Ectodermal cell (in vitro differentiated cells): ENCODE data around the gene TBC1D12.

Experiments
- H3K27ac ChIP-seq: 2 replicates; pipeline ENCODE4 v1.7.0; 2013; ENCODE audit warnings: mild to moderate bottlenecking, low read depth, low read length; ENCODE audit not compliant: insufficient read depth, poor library complexity, severe bottlenecking
- H3K27me3 ChIP-seq: 2 replicates; pipeline ENCODE4 v1.7.0; 2013; ENCODE audit warnings: mild to moderate bottlenecking, low read length; ENCODE audit not compliant: insufficient read depth, control insufficient read depth, poor library complexity, severe bottlenecking
- H3K36me3 ChIP-seq: one replicate; pipeline ENCODE4 v1.7.0; 2013; ENCODE audit warnings: low read length; ENCODE audit not compliant: control insufficient read depth, insufficient read depth
- H3K4me1 ChIP-seq: one replicate; pipeline ENCODE4 v1.7.0; 2013; ENCODE audit warnings: low read length; ENCODE audit not compliant: control insufficient read depth, insufficient read depth
- H3K4me3 ChIP-seq: 2 replicates; pipeline ENCODE4 v1.7.0; 2013; ENCODE audit warnings: low read depth, low read length, control low read depth; ENCODE audit not compliant: insufficient read depth
- H3K9me3 ChIP-seq: 2 replicates; pipeline ENCODE4 v1.7.0; 2013; ENCODE audit warnings: mild to moderate bottlenecking, low read length, moderate library complexity; ENCODE audit not compliant: control insufficient read depth
- WGBS, 2 experiments: methylation state at CpG; one replicate each; pipeline ENCODE4 v1.1.7; 2013; ENCODE audit warnings: missing lambda C conversion rate in 2 of 2; 5-methylcytosine and 5-hydroxymethylcytosine counted together

TBC1D12 gene

GRCh38 chr10:94423627-94424026 is 21.3 kb downstream of the TBC1D12 start:
- H3K4me3 ChIP-seq, result no peak overlapping the region
- H3K4me1 ChIP-seq, result no peaks in the 10 kb centered on the region
- no peaks in the 10 kb centered on the region for H3K27me3 ChIP-seq
- H3K9me3 ChIP-seq, result peaks cover 2% of the 10 kb centered on the region
- H3K36me3 ChIP-seq, result no peaks in the 10 kb centered on the region
- WGBS, 2 experiments, result 91 to 100% methylated on average over 1 of the region's 1 CpG
- no peak overlapping the region for H3K27ac ChIP-seq

- H3K36me3 ChIP-seq, result no peaks in the 10 kb centered on the region
- no peaks in the 10 kb centered on the region for H3K4me1 ChIP-seq
- H3K4me3 ChIP-seq, result no peak overlapping the region
- no peak overlapping the region for H3K27ac ChIP-seq
- WGBS, 2 experiments, result 95% methylated on average over 4 of the region's 4 CpGs
- peaks cover 2% of the 10 kb centered on the region for H3K9me3 ChIP-seq
- H3K27me3 ChIP-seq, result no peaks in the 10 kb centered on the region
Measured at GRCh38 chr10:94424714-94425337, 22.5 kb downstream of the TBC1D12 start.

- Histone ChIP-seq H3K9me3 (no peaks in the 10 kb centered on the region), H3K36me3 (no peaks in the 10 kb centered on the region), H3K4me3 (no peak overlapping the region), H3K27me3 (no peaks in the 10 kb centered on the region), H3K4me1 (no peaks in the 10 kb centered on the region), H3K27ac (no peak overlapping the region)
Measured at GRCh38 chr10:94425942-94426341, 23.6 kb downstream of the TBC1D12 start.

- no peaks in the 10 kb centered on the region for H3K27me3 ChIP-seq
- H3K36me3 ChIP-seq, result no peaks in the 10 kb centered on the region
- H3K4me3 ChIP-seq, result no peak overlapping the region
- 94 to 96% methylated on average over 1 of the region's 1 CpG for WGBS, 2 experiments
- H3K4me1 ChIP-seq, result no peaks in the 10 kb centered on the region
- H3K27ac ChIP-seq, result no peak overlapping the region
- H3K9me3 ChIP-seq, result no peaks in the 10 kb centered on the region
Measured at GRCh38 chr10:94427166-94427565, 24.8 kb downstream of the TBC1D12 start.

GRCh38 chr10:94428766-94429707 is 26.7 kb downstream of the TBC1D12 start:
- Histone ChIP-seq H3K4me1 (no peaks in the 10 kb centered on the region), H3K27ac (no peak overlapping the region), H3K27me3 (no peaks in the 10 kb centered on the region), H3K36me3 (no peaks in the 10 kb centered on the region), H3K4me3 (no peak overlapping the region), H3K9me3 (no peaks in the 10 kb centered on the region)
- 80% methylated on average over 7 of the region's 8 CpGs for WGBS, 2 experiments

GRCh38 chr10:94430701-94431100 is 28.4 kb downstream of the TBC1D12 start:
- H3K27me3 ChIP-seq, result no peaks in the 10 kb centered on the region
- WGBS, 2 experiments, result 88 to 94% methylated on average over 1 of the region's 1 CpG
- no peak overlapping the region for H3K27ac ChIP-seq
- H3K4me3 ChIP-seq, result no peak overlapping the region
- no peaks in the 10 kb centered on the region for H3K4me1 ChIP-seq
- no peaks in the 10 kb centered on the region for H3K36me3 ChIP-seq
- H3K9me3 ChIP-seq, result no peaks in the 10 kb centered on the region

GRCh38 chr10:94432443-94432842 is 30.1 kb downstream of the TBC1D12 start:
- Histone ChIP-seq H3K36me3 (no peaks in the 10 kb centered on the region), H3K9me3 (no peaks in the 10 kb centered on the region), H3K27ac (no peak overlapping the region), H3K4me3 (no peak overlapping the region), H3K4me1 (no peaks in the 10 kb centered on the region), H3K27me3 (no peaks in the 10 kb centered on the region)

GRCh38 chr10:94439275-94439861 is 37.0 kb downstream of the TBC1D12 start:
- no peaks in the 10 kb centered on the region for H3K4me1 ChIP-seq
- H3K27me3 ChIP-seq, result no peaks in the 10 kb centered on the region
- WGBS, 2 experiments, result 73 to 80% methylated on average over 4 of the region's 4 CpGs
- no peak overlapping the region for H3K27ac ChIP-seq
- no peaks in the 10 kb centered on the region for H3K36me3 ChIP-seq
- H3K4me3 ChIP-seq, result no peak overlapping the region
- H3K9me3 ChIP-seq, result no peaks in the 10 kb centered on the region

- Histone ChIP-seq H3K9me3 (no peaks in the 10 kb centered on the region), H3K27me3 (no peaks in the 10 kb centered on the region), H3K36me3 (no peaks in the 10 kb centered on the region), H3K27ac (no peak overlapping the region), H3K4me1 (no peaks in the 10 kb centered on the region), H3K4me3 (no peak overlapping the region)
Measured at GRCh38 chr10:94440096-94440495, 37.8 kb downstream of the TBC1D12 start.

GRCh38 chr10:94443047-94443446 is 40.7 kb downstream of the TBC1D12 start:
- Histone ChIP-seq H3K27me3 (no peaks in the 10 kb centered on the region), H3K4me1 (no peaks in the 10 kb centered on the region), H3K27ac (no peak overlapping the region), H3K9me3 (no peaks in the 10 kb centered on the region), H3K4me3 (no peak overlapping the region), H3K36me3 (no peaks in the 10 kb centered on the region)
- WGBS, 2 experiments, result 75 to 91% methylated on average over 2 of the region's 2 CpGs
